ENCODE measurements around the gene PPP1R1B.

Gene PPP1R1B

GRCh38 chr17:39580082-39580468, 46.7 kb upstream of the PPP1R1B start:
- Histone ChIP-seq H3K4me2 (ENCODE audit: low read depth, low read length, poor library complexity, severe bottlenecking) (no peak overlapping the region), H3K9ac (ENCODE audit: low read depth, low read length, poor library complexity, severe bottlenecking) (no peak overlapping the region), H4K20me1 (ENCODE audit: insufficient read depth, low read length, poor library complexity, severe bottlenecking) (no peaks in the 10 kb centered on the region), H3F3A (ENCODE audit: low read depth) (no peaks in the 10 kb centered on the region), H3K4me3 (ENCODE audit: low read length, poor library complexity, severe bottlenecking) (no peak overlapping the region), H3K79me2 (ENCODE audit: insufficient read depth, low read length) (no peaks in the 10 kb centered on the region), H3K36me3 (ENCODE audit: insufficient read depth, low read length) (no peaks in the 10 kb centered on the region), H3K9me3 (ENCODE audit: insufficient read depth, low read depth, low read length) (no peaks in the 10 kb centered on the region), H3K4me1 (ENCODE audit: insufficient read depth, low read length, poor library complexity, severe bottlenecking) (no peaks in the 10 kb centered on the region), H3K9me2 (replicated peaks; ENCODE audit: low read depth, low read length) (no peaks in the 10 kb centered on the region), H2AFZ (ENCODE audit: low read length) (no peak overlapping the region), H3K27me3 (ENCODE audit: insufficient read depth, low read length, poor library complexity, severe bottlenecking) (no peaks in the 10 kb centered on the region)
- TF ChIP-seq EZH2phosphoT487 (IDR thresholded peaks at IDR 0.05; ENCODE audit: borderline replicate concordance) (no peak), CTCF (conservative IDR thresholded peaks at IDR 0.05; ENCODE audit: low read length) (no peak)

GRCh38 chr17:39581071-39581758, 45.5 kb upstream of the PPP1R1B start:
- H3K9me2 ChIP-seq (replicated peaks; ENCODE audit: low read depth, low read length): no peaks in the 10 kb centered on the region
- H3K36me3 ChIP-seq (ENCODE audit: insufficient read depth, low read length): no peaks in the 10 kb centered on the region
- H3K4me1 ChIP-seq (ENCODE audit: insufficient read depth, low read length, poor library complexity, severe bottlenecking): no peaks in the 10 kb centered on the region
- no peaks in the 10 kb centered on the region for H3K79me2 ChIP-seq (ENCODE audit: insufficient read depth, low read length)
- H3K4me2 ChIP-seq (ENCODE audit: low read depth, low read length, poor library complexity, severe bottlenecking): no peak overlapping the region
- no peak overlapping the region for H3K4me3 ChIP-seq (ENCODE audit: low read length, poor library complexity, severe bottlenecking)
- no peaks in the 10 kb centered on the region for H4K20me1 ChIP-seq (ENCODE audit: insufficient read depth, low read length, poor library complexity, severe bottlenecking)
- H3F3A ChIP-seq (ENCODE audit: low read depth): no peaks in the 10 kb centered on the region
- TF ChIP-seq CTCF (conservative IDR thresholded peaks at IDR 0.05; ENCODE audit: low read length): no peak
- TF ChIP-seq EZH2phosphoT487 (IDR thresholded peaks at IDR 0.05; ENCODE audit: borderline replicate concordance): no peak
- no peaks in the 10 kb centered on the region for H3K27me3 ChIP-seq (ENCODE audit: insufficient read depth, low read length, poor library complexity, severe bottlenecking)
- H3K9ac ChIP-seq (ENCODE audit: low read depth, low read length, poor library complexity, severe bottlenecking): no peak overlapping the region
- no peaks in the 10 kb centered on the region for H3K9me3 ChIP-seq (ENCODE audit: insufficient read depth, low read depth, low read length)
- no peak overlapping the region for H2AFZ ChIP-seq (ENCODE audit: low read length)

- no peak overlapping the region for H3K4me2 ChIP-seq (ENCODE audit: low read depth, low read length, poor library complexity, severe bottlenecking)
Observed at GRCh38 chr17:39581759-39582085, 45.0 kb upstream of the PPP1R1B start.

More at GRCh38 chr17:39581759-39582085, 45.0 kb upstream of the PPP1R1B start:
- Histone ChIP-seq H3K9me2 (replicated peaks; ENCODE audit: low read depth, low read length) (no peaks in the 10 kb centered on the region), H3K9ac (ENCODE audit: low read depth, low read length, poor library complexity, severe bottlenecking) (no peak overlapping the region), H3K4me3 (ENCODE audit: low read length, poor library complexity, severe bottlenecking) (no peak overlapping the region), H3K9me3 (ENCODE audit: insufficient read depth, low read depth, low read length) (no peaks in the 10 kb centered on the region), H3K36me3 (ENCODE audit: insufficient read depth, low read length) (no peaks in the 10 kb centered on the region), H2AFZ (ENCODE audit: low read length) (no peak overlapping the region), H4K20me1 (ENCODE audit: insufficient read depth, low read length, poor library complexity, severe bottlenecking) (no peaks in the 10 kb centered on the region), H3F3A (ENCODE audit: low read depth) (no peaks in the 10 kb centered on the region), H3K79me2 (ENCODE audit: insufficient read depth, low read length) (no peaks in the 10 kb centered on the region), H3K27me3 (ENCODE audit: insufficient read depth, low read length, poor library complexity, severe bottlenecking) (no peaks in the 10 kb centered on the region), H3K4me1 (ENCODE audit: insufficient read depth, low read length, poor library complexity, severe bottlenecking) (no peaks in the 10 kb centered on the region)
- no peak for TF ChIP-seq CTCF (conservative IDR thresholded peaks at IDR 0.05; ENCODE audit: low read length)
- no peak for TF ChIP-seq EZH2phosphoT487 (IDR thresholded peaks at IDR 0.05; ENCODE audit: borderline replicate concordance)

Data from Loucy (cell line).